Calu3 (cell line): ENCODE results near the gene PEAK1. TPM values are rescaled to one million over a fixed set of nuclear protein-coding genes. Genes with fewer than 3 reads are reported as not detected.

Experiments
- BruUV-seq: library from RNA; stranded (reverse); fragments of 400-500 nt; replicated peaks from 2 replicates; lab custom pipeline; 2021; lab: Mats Ljungman, UMichigan
- CTCF ChIA-PET: fragments of 300-600 bp; sonication (Branson Sonifier 250); formaldehyde crosslinking; loops from one replicate; lab custom pipeline; 2022; ENCODE audit warnings: antibody characterized with exemption; lab: Charles Lee
- DNase-seq: peaks from one replicate; pipeline ENCODE4 v3.0.0; 2022
- H3K27ac Mint-ChIP-seq: one replicate; pipeline ENCODE4 v1.8.0; 2022; ENCODE audit warnings: mixed read lengths; ENCODE audit not compliant: unreplicated experiment
- H3K27me3 Mint-ChIP-seq: one replicate; pipeline ENCODE4 v1.8.0; 2022; ENCODE audit warnings: mixed read lengths; ENCODE audit not compliant: unreplicated experiment
- H3K36me3 Mint-ChIP-seq: one replicate; pipeline ENCODE4 v1.8.0; 2022; ENCODE audit warnings: mild to moderate bottlenecking, moderate library complexity, mixed read lengths; ENCODE audit not compliant: insufficient read depth, unreplicated experiment
- H3K4me1 Mint-ChIP-seq: one replicate; pipeline ENCODE4 v1.8.0; 2022; ENCODE audit warnings: mild to moderate bottlenecking, low read depth, mixed read lengths; ENCODE audit not compliant: unreplicated experiment
- H3K4me3 Mint-ChIP-seq: one replicate; pipeline ENCODE4 v1.8.0; 2022; ENCODE audit warnings: mild to moderate bottlenecking, low read depth, moderate library complexity, mixed read lengths; ENCODE audit not compliant: unreplicated experiment
- H3K9me3 Mint-ChIP-seq: one replicate; pipeline ENCODE4 v1.8.0; 2022; ENCODE audit warnings: low read depth, mixed read lengths; ENCODE audit not compliant: unreplicated experiment
- CTCF ChIP-seq: fragments of 200-600 bp; IDR thresholded peaks from one replicate; pipeline ENCODE4 v1.8.0; 2022; ENCODE audit warnings: antibody characterized with exemption; ENCODE audit not compliant: unreplicated experiment
- intact Hi-C: fragments of 100-400 bp; cut with micrococcal nuclease; formaldehyde crosslinking; loops from one replicate; pipeline ENCODE4 v1.10.0; 2022; ENCODE audit not compliant: unreplicated experiment
- total RNA-seq: library from RNA; stranded (reverse); gene quantifications from 2 replicates; pipeline ENCODE4 v1.2.3, GENCODE V29; 2022

Gene PEAK1
- total RNA-seq, 1 experiment from 2014 or later = 54.3 TPM

DNA sequence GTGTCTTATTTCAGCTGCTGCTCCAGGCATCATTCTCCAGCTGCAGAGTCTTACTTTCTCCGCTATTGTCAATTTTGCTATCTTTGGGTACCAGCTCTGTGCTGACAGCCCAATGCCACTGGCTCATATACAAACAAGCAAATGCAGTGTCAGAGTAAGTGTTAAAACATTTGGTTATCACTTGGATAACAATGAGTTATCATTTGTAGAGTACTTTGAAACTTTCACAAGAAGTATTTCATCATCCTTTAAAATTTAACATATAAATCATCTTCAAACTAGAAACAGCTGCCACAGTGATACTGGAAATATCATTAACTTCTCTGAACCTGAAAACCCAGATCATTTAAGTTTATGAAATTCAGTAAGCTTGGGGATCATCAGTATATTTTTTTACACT is 362.8 kb downstream of the PEAK1 start:
- no peak for TF ChIP-seq CTCF
- H3K9me3 Mint-ChIP-seq = no peaks in the 10 kb centered on the region
- no peak overlapping the region for H3K4me3 Mint-ChIP-seq
- H3K4me1 Mint-ChIP-seq = peaks cover 57% of the 10 kb centered on the region
- H3K36me3 Mint-ChIP-seq = peaks cover 28% of the 10 kb centered on the region
- no TSS peak for BruUV-seq
- CTCF ChIA-PET = no interaction called here
- intact Hi-C loops = no loop called here
- H3K27me3 Mint-ChIP-seq = no peaks in the 10 kb centered on the region
- no peak for DNase-seq
- no peak overlapping the region for H3K27ac Mint-ChIP-seq

GRCh38 chr15:77053709-77054108 is 366.2 kb downstream of the PEAK1 start:
- CTCF ChIA-PET = no interaction called here
- TF ChIP-seq CTCF = no peak

GRCh38 chr15:77052556-77052955 is 367.3 kb downstream of the PEAK1 start:
- intact Hi-C loops = no loop called here
- Mint-ChIP-seq H3K9me3 (no peaks in the 10 kb centered on the region), H3K4me3 (peak overlapping the region; percentile 21), H3K36me3 (peaks cover 41% of the 10 kb centered on the region), H3K27ac (peak overlapping the region; percentile 33), H3K27me3 (no peaks in the 10 kb centered on the region), H3K4me1 (peaks cover 28% of the 10 kb centered on the region)
- CTCF ChIA-PET = interaction anchor here (1.3 kb wide), 1 partner anchor 98 kb away, joined by 4 read pairs; no protein-coding TSS in a partner anchor
- no TSS peak for BruUV-seq
- TF ChIP-seq CTCF = no peak
- DNase-seq = no peak

More at GRCh38 chr15:77053709-77054108, 366.2 kb downstream of the PEAK1 start:
- Mint-ChIP-seq H3K4me1 (peaks cover 39% of the 10 kb centered on the region), H3K4me3 (no peak overlapping the region), H3K9me3 (no peaks in the 10 kb centered on the region), H3K36me3 (peaks cover 44% of the 10 kb centered on the region), H3K27me3 (no peaks in the 10 kb centered on the region), H3K27ac (peak overlapping the region; percentile 29)
- intact Hi-C loops = no loop called here
- BruUV-seq = no TSS peak
- no peak for DNase-seq

Other genes with a start within 250 kb of the PEAK1 start
- 61.7 and 65.1 TPM in 2 replicates for gene HMG20A, start 784 bp upstream of the PEAK1 start, total RNA-seq
- 0.27 TPM in 1 of 2 replicates, not detected in the other for gene LINGO1, start 212.8 kb upstream of the PEAK1 start, total RNA-seq